PC-3 (cell line): ENCODE results near the gene AVP. TPM values are rescaled to one million over a fixed set of nuclear protein-coding genes. Genes with fewer than 3 reads are reported as not detected.

ENCODE experiments used
- ATAC-seq: fragments of 200-7000 bp; cut with Tn5 transposase; 2 replicates; pipeline ENCODE4 v1.9.1; 2020; ENCODE audit warnings: mild to moderate bottlenecking, moderate library complexity
- BruUV-seq: library from RNA; stranded (reverse); fragments of 400-500 nt; replicated peaks from 2 replicates; lab custom pipeline; 2021; lab: Mats Ljungman, UMichigan
- CTCF ChIA-PET: fragments of 300-600 bp; sonication (Branson Sonifier 250); formaldehyde crosslinking; loops from one replicate; lab custom pipeline; 2022; ENCODE audit warnings: antibody characterized with exemption; lab: Charles Lee
- POLR2A ChIA-PET: fragments of 300-600 bp; sonication (Branson Sonifier 250); formaldehyde crosslinking; loops from one replicate; lab custom pipeline; 2022; ENCODE audit warnings: antibody characterized with exemption; ENCODE audit not compliant: unreplicated experiment; lab: Charles Lee
- DNase-seq: peaks from one replicate; pipeline ENCODE4 v3.0.0-alpha.2; 2015
- H2AFZ ChIP-seq: fragments of 300-600 bp; sonication (generic); 2 replicates; pipeline ENCODE4 v1.6.0; 2016; ENCODE audit warnings: antibody characterized with exemption, low read length
- H3F3A ChIP-seq: fragments of 300-600 bp; sonication (generic); one replicate; pipeline ENCODE4 v1.6.0; 2017; ENCODE audit warnings: antibody characterized with exemption, low read length, control low read depth, mild to moderate bottlenecking; ENCODE audit not compliant: unreplicated experiment
- H3K27ac ChIP-seq: fragments of 300-600 bp; sonication (generic); 2 replicates; pipeline ENCODE4 v1.5.1; 2016; ENCODE audit warnings: mild to moderate bottlenecking, low read length
- H3K27me3 ChIP-seq: fragments of 300-600 bp; sonication (generic); 2 replicates; pipeline ENCODE4 v1.6.1; 2016; ENCODE audit warnings: low read length, mixed read lengths
- H3K36me3 ChIP-seq: fragments of 300-600 bp; sonication (generic); 2 replicates; pipeline ENCODE4 v1.6.1; 2016; ENCODE audit warnings: low read depth, mixed run types, low read length, mixed read lengths
- H3K4me1 ChIP-seq: fragments of 300-600 bp; sonication (generic); 2 replicates; pipeline ENCODE4 v1.5.1; 2016; ENCODE audit warnings: low read length; ENCODE audit not compliant: insufficient read depth
- H3K4me2 ChIP-seq: fragments of 300-600 bp; sonication (generic); 2 replicates; pipeline ENCODE4 v1.6.0; 2016; ENCODE audit warnings: low read length
- H3K4me3 ChIP-seq: fragments of 300-600 bp; sonication (generic); 2 replicates; pipeline ENCODE4 v1.5.1; 2016; ENCODE audit warnings: mild to moderate bottlenecking, low read length, mixed read lengths
- H3K79me2 ChIP-seq: fragments of 300-600 bp; sonication (generic); 2 replicates; pipeline ENCODE4 v1.6.1; 2017; ENCODE audit warnings: low read length, mixed read lengths
- H3K9ac ChIP-seq: fragments of 300-600 bp; sonication (generic); 2 replicates; pipeline ENCODE4 v1.6.0; 2016; ENCODE audit warnings: mild to moderate bottlenecking, low read length
- H3K9me2 ChIP-seq: fragments of 300-600 bp; sonication (generic); replicated peaks from 2 replicates; pipeline ENCODE4 v1.6.1; 2016; ENCODE audit warnings: mixed run types, low read length, mixed read lengths
- H3K9me3 ChIP-seq: fragments of 300-600 bp; sonication (generic); 2 replicates; pipeline ENCODE4 v1.6.1; 2016; ENCODE audit warnings: low read length, mixed read lengths
- H4K20me1 ChIP-seq: fragments of 300-600 bp; sonication (generic); 2 replicates; pipeline ENCODE4 v1.6.1; 2016; ENCODE audit warnings: low read length, mixed read lengths
- EZH2 ChIP-seq: fragments of 300-600 bp; sonication (generic); IDR thresholded peaks from one replicate; pipeline ENCODE4 v1.6.1; 2017; ENCODE audit warnings: antibody characterized with exemption, mild to moderate bottlenecking, low read length; ENCODE audit not compliant: unreplicated experiment
- EZH2phosphoT487 ChIP-seq: fragments of 300-600 bp; sonication (generic); IDR thresholded peaks from 2 replicates; pipeline ENCODE4 v1.6.1; 2018; ENCODE audit warnings: mild to moderate bottlenecking, antibody characterized with exemption, low read length, borderline replicate concordance
- intact Hi-C: fragments of 100-400 bp; cut with micrococcal nuclease; formaldehyde crosslinking; loops from 2 replicates; pipeline ENCODE4 v1.9.0; 2023
- total RNA-seq: library from RNA; depleted of rRNA; stranded (reverse); fragments of >200 nt; gene quantifications from 2 replicates; pipeline ENCODE4 v1.2.3, GENCODE V29; 2014
- TF ChIP-seq, protein P1 (sequence below): fragments of 300-600 bp; sonication (generic); conservative IDR thresholded peaks from 2 replicates; pipeline ENCODE4 v1.5.1; 2017; ENCODE audit warnings: antibody characterized with exemption, low read depth, mild to moderate bottlenecking, low read length

AVP gene
- total RNA-seq, 1 experiment from 2014 or later, result not detected

DNA sequence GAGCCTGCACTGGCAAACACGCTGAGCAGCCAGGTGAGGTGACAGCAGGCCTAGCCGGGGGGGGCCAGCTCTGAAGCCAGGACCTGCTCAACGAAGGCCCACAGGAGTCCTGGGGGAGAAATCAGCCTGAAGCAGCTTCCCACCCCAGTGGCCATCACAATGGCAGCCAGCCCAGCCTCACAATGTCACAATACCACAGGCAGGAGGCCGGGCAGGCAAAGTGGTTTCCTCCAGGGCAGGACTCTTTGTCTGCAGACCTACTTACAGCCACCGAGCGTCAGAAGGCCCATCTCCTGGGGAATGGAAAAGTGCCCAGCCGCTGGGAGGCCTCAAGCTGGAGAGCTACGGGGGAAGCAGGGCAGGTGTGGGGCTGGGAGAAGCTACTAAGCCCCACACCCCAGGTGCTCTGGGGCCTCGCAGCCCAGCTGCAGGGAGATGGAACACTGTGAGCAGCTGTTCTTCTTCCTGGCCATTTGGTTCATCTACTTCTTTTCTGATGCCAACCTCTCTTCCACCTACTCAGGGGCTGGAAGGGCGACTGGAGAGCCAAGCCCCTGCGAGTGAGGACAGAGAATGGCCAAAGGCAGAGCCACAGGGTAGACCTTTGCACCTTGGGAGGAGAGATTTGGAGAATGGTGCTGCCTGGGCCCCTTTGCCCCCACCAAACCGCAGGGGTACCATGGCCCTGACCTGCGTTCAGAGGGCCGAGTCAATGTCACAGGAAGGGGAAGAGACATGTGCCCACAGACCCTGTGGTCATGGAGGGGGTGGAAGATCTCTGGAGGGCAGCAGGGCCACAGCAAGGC, 22.3 kb upstream of the AVP start:
- BruUV-seq, result no TSS peak
- intact Hi-C loops, result no loop called here
- CTCF ChIA-PET, result no interaction called here

GRCh38 chr20:3106185-3106584, 21.7 kb upstream of the AVP start:
- Histone ChIP-seq H3K9me3 (no peaks in the 10 kb centered on the region), H4K20me1 (no peaks in the 10 kb centered on the region), H3K27me3 (no peaks in the 10 kb centered on the region), H3K4me2 (no peak overlapping the region), H3K36me3 (no peaks in the 10 kb centered on the region), H3F3A (no peaks in the 10 kb centered on the region), H2AFZ (no peak overlapping the region), H3K9ac (no peak overlapping the region), H3K79me2 (no peaks in the 10 kb centered on the region), H3K4me3 (no peak overlapping the region), H3K4me1 (no peaks in the 10 kb centered on the region), H3K27ac (no peak overlapping the region), H3K9me2 (no peaks in the 10 kb centered on the region)
- ChIA-PET POLR2A (interaction anchor here (0.5 kb wide), 1 partner anchor 38 kb away, joined by 4 read pairs; no protein-coding TSS in a partner anchor), CTCF (no interaction called here)
- no peak for DNase-seq
- intact Hi-C loops, result no loop called here
- no peak for TF ChIP-seq EZH2phosphoT487
- TF ChIP-seq, protein P1, sequence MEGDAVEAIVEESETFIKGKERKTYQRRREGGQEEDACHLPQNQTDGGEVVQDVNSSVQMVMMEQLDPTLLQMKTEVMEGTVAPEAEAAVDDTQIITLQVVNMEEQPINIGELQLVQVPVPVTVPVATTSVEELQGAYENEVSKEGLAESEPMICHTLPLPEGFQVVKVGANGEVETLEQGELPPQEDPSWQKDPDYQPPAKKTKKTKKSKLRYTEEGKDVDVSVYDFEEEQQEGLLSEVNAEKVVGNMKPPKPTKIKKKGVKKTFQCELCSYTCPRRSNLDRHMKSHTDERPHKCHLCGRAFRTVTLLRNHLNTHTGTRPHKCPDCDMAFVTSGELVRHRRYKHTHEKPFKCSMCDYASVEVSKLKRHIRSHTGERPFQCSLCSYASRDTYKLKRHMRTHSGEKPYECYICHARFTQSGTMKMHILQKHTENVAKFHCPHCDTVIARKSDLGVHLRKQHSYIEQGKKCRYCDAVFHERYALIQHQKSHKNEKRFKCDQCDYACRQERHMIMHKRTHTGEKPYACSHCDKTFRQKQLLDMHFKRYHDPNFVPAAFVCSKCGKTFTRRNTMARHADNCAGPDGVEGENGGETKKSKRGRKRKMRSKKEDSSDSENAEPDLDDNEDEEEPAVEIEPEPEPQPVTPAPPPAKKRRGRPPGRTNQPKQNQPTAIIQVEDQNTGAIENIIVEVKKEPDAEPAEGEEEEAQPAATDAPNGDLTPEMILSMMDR, result no peak
- no peak for TF ChIP-seq EZH2
- no TSS peak for BruUV-seq
- no peak for ATAC-seq

More for the DNA sequence above, 22.3 kb upstream of the AVP start:
- H3K36me3 ChIP-seq, result no peaks in the 10 kb centered on the region
- H2AFZ ChIP-seq, result no peak overlapping the region
- no peaks in the 10 kb centered on the region for H3K27me3 ChIP-seq
- DNase-seq (no peak), ATAC-seq (no peak)
- POLR2A ChIA-PET, result no interaction called here
- no peak overlapping the region for H3K27ac ChIP-seq
- TF ChIP-seq, protein P1, result no peak
- TF ChIP-seq EZH2phosphoT487 (no peak), EZH2 (no peak)
- H3K9me2 ChIP-seq, result no peaks in the 10 kb centered on the region
- no peak overlapping the region for H3K4me2 ChIP-seq
- H4K20me1 ChIP-seq, result no peaks in the 10 kb centered on the region
- H3K9ac ChIP-seq, result no peak overlapping the region
- H3K4me1 ChIP-seq, result no peaks in the 10 kb centered on the region
- H3F3A ChIP-seq, result no peaks in the 10 kb centered on the region
- H3K9me3 ChIP-seq, result no peaks in the 10 kb centered on the region
- H3K4me3 ChIP-seq, result no peak overlapping the region
- no peaks in the 10 kb centered on the region for H3K79me2 ChIP-seq
